B cell (primary cell): ENCODE results near the gene TNFSF4.

ENCODE experiments used
- CTCF ChIP-seq: fragments of 200-600 bp; IDR thresholded peaks from one replicate; pipeline ENCODE4 v1.8.0; 2022; ENCODE audit warnings: antibody characterized with exemption, mild to moderate bottlenecking
- EZH2 ChIP-seq: IDR thresholded peaks from 2 replicates; pipeline ENCODE4 v1.6.1; 2012; ENCODE audit warnings: borderline replicate concordance, low read depth, mild to moderate bottlenecking, moderate library complexity, low read length; ENCODE audit not compliant: insufficient read depth, poor library complexity, severe bottlenecking

- TF ChIP-seq CTCF (no peak), EZH2 (no peak)
These were observed 5.9 kb upstream of the TNFSF4 start for GRCh38 chr1:173212952-173213491.
